ENCODE results near the gene RPP25.
A peak's percentile ranks its signal among the peaks of the same experiment; 100 is the strongest.

DNA sequence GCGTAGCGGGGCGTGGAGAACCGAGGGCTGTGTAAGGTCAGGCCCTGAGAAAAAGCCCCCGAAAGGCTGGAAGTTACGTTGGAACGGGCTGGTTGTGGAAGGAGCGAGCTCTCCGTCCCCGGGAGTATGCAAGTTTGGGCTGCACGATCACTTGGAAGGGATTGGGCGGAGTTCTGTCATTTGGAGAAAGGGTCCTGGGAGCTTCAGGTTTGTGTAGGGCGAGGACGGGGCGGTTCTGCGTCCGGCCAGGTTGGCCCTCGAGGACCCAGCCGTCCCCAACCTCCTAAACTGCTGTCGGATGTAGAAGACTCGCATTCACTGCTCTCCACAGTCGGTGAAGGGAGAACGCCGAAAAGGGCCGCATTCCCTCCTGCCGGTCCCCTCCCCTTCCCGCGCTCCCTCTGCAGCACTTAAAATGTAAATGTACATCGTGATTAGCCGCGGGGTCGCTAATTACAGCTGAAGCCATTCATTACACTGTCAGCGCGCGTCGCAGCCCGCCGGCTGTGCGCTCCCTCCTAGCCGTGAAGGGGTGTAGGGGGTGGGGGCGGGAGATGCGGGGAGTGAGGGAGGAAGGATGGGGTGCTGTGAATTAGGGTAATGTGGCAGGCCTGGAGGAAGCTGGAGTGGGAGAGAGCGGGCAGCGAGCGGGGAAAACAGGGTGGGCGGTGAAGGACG lies 2.5 kb upstream of the RPP25 start:
- TF ChIP-seq ZNF391 (tag by site-specific recombination; IDR thresholded peaks at IDR 0.05; ENCODE audit: borderline replicate concordance, low read depth) (no peak), CTCF (tag by site-specific recombination; IDR thresholded peaks at IDR 0.05) (no peak), ZNF785 (tag by site-specific recombination; IDR thresholded peaks at IDR 0.05) (no peak), ELK4 (IDR thresholded peaks at IDR 0.05; ENCODE audit: borderline replicate concordance, low read depth, low read length) (no peak), ZNF211 (tag by site-specific recombination; IDR thresholded peaks at IDR 0.05; ENCODE audit: low read depth) (no peak), ZNF354C (tag by site-specific recombination; IDR thresholded peaks at IDR 0.05; ENCODE audit: borderline replicate concordance, low read depth) (no peak), KLF9 (tag by site-specific recombination; IDR thresholded peaks at IDR 0.05; ENCODE audit: low read depth) (no peak), ZNF610 (tag by site-specific recombination; IDR thresholded peaks at IDR 0.05; ENCODE audit: borderline replicate concordance) (no peak), ZNF423 (tag by site-specific recombination; IDR thresholded peaks at IDR 0.05) (no peak)
- TF ChIP-seq, protein P1, sequence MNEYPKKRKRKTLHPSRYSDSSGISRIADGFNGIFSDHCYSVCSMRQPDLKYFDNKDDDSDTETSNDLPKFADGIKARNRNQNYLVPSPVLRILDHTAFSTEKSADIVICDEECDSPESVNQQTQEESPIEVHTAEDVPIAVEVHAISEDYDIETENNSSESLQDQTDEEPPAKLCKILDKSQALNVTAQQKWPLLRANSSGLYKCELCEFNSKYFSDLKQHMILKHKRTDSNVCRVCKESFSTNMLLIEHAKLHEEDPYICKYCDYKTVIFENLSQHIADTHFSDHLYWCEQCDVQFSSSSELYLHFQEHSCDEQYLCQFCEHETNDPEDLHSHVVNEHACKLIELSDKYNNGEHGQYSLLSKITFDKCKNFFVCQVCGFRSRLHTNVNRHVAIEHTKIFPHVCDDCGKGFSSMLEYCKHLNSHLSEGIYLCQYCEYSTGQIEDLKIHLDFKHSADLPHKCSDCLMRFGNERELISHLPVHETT (tag by site-specific recombination; IDR thresholded peaks at IDR 0.05), result no peak
- TF ChIP-seq, protein P2, sequence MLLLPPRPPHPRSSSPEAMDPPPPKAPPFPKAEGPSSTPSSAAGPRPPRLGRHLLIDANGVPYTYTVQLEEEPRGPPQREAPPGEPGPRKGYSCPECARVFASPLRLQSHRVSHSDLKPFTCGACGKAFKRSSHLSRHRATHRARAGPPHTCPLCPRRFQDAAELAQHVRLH (tag by site-specific recombination; IDR thresholded peaks at IDR 0.05), result 0 out of 2 replicates have a peak, but pooled peaks have one; percentile 31

Measured in HEK293 (cell line).